ENCODE results near the gene BPIFA1.

The BPIFA1 gene

GRCh38 chr20:33287884-33288283 is 52.1 kb downstream of the BPIFA1 start:
- H3K27ac ChIP-seq (ENCODE audit: low read depth, low read length) = no peak overlapping the region
- no peak overlapping the region for H4K8ac ChIP-seq (ENCODE audit: low read depth, low read length)
- no peak for DNase-seq
- H3K4me2 ChIP-seq (ENCODE audit: low read length) = no peak overlapping the region
- H3K23ac ChIP-seq (ENCODE audit: low read length) = no peak overlapping the region
- no peaks in the 10 kb centered on the region for H3K79me1 ChIP-seq (ENCODE audit: low read length)
- H3K27me3 ChIP-seq (ENCODE audit: insufficient read depth, low read length, poor library complexity) = no peaks in the 10 kb centered on the region
- H4K5ac ChIP-seq (ENCODE audit: low read length) = no peak overlapping the region
- H2AK5ac ChIP-seq (ENCODE audit: low read length) = no peak overlapping the region
- no peak overlapping the region for H3K56ac ChIP-seq (ENCODE audit: low read length)
- H3K4ac ChIP-seq (ENCODE audit: low read depth, low read length) = no peak overlapping the region
- H3K79me2 ChIP-seq (ENCODE audit: control insufficient read depth, insufficient read depth, low read length) = no peaks in the 10 kb centered on the region
- H2BK5ac ChIP-seq (ENCODE audit: low read length) = no peak overlapping the region
- no peaks in the 10 kb centered on the region for H3K4me1 ChIP-seq (ENCODE audit: control insufficient read depth, low read depth, low read length)
- no peak overlapping the region for H2BK15ac ChIP-seq (replicated peaks; ENCODE audit: low read depth)
- no peaks in the 10 kb centered on the region for H3K36me3 ChIP-seq (ENCODE audit: control insufficient read depth, insufficient read depth, low read length)
- H2BK120ac ChIP-seq (ENCODE audit: low read depth, low read length) = no peak overlapping the region
- H3K18ac ChIP-seq (ENCODE audit: low read length) = no peak overlapping the region
- no peak overlapping the region for H3K4me3 ChIP-seq (ENCODE audit: low read length)
- H3K9ac ChIP-seq (ENCODE audit: low read length) = no peak overlapping the region

DNA sequence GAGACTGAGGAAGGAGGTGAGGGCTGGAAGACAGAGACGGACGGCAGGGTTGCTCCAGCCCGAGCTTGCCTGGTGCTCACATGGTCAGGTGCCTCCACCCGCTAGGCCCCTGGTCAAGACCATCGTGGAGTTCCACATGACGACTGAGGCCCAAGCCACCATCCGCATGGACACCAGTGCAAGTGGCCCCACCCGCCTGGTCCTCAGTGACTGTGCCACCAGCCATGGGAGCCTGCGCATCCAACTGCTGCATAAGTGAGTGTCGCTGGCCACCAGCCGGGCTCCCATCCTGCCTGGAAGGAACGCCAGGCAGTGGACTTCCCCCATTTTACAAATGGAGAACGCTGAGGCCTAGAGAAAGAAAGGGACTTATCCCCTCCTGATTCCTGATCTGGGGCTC is 55.1 kb downstream of the BPIFA1 start:
- no peak overlapping the region for H3K4ac ChIP-seq (ENCODE audit: low read depth, low read length)

GRCh38 chr20:33291416-33291815 is 55.6 kb downstream of the BPIFA1 start:
- no peak overlapping the region for H3K4me3 ChIP-seq (ENCODE audit: low read length)
- no peak overlapping the region for H4K5ac ChIP-seq (ENCODE audit: low read length)
- H3K79me2 ChIP-seq (ENCODE audit: control insufficient read depth, insufficient read depth, low read length) = no peaks in the 10 kb centered on the region
- no peaks in the 10 kb centered on the region for H3K4me1 ChIP-seq (ENCODE audit: control insufficient read depth, low read depth, low read length)
- H3K4me2 ChIP-seq (ENCODE audit: low read length) = no peak overlapping the region
- no peak overlapping the region for H2BK120ac ChIP-seq (ENCODE audit: low read depth, low read length)
- H3K36me3 ChIP-seq (ENCODE audit: control insufficient read depth, insufficient read depth, low read length) = no peaks in the 10 kb centered on the region
- H3K56ac ChIP-seq (ENCODE audit: low read length) = no peak overlapping the region
- H3K27ac ChIP-seq (ENCODE audit: low read depth, low read length) = no peak overlapping the region
- H2AK5ac ChIP-seq (ENCODE audit: low read length) = no peak overlapping the region
- WGBS (ENCODE audit: extremely low coverage, insufficient coverage, low lambda C conversion rate) = no CpG with 5 or more reads among the region's 8 CpGs
- no peak overlapping the region for H2BK15ac ChIP-seq (replicated peaks; ENCODE audit: low read depth)
- H2BK5ac ChIP-seq (ENCODE audit: low read length) = no peak overlapping the region
- H3K27me3 ChIP-seq (ENCODE audit: insufficient read depth, low read length, poor library complexity) = no peaks in the 10 kb centered on the region
- H3K23ac ChIP-seq (ENCODE audit: low read length) = no peak overlapping the region
- no peak overlapping the region for H3K18ac ChIP-seq (ENCODE audit: low read length)
- no peaks in the 10 kb centered on the region for H3K79me1 ChIP-seq (ENCODE audit: low read length)
- DNase-seq = no peak
- no peak overlapping the region for H3K9ac ChIP-seq (ENCODE audit: low read length)
- no peak overlapping the region for H3K4ac ChIP-seq (ENCODE audit: low read depth, low read length)
- no peak overlapping the region for H4K8ac ChIP-seq (ENCODE audit: low read depth, low read length)

More for the DNA sequence above, 55.1 kb downstream of the BPIFA1 start:
- Histone ChIP-seq H3K36me3 (ENCODE audit: control insufficient read depth, insufficient read depth, low read length) (no peaks in the 10 kb centered on the region), H3K56ac (ENCODE audit: low read length) (no peak overlapping the region), H3K18ac (ENCODE audit: low read length) (no peak overlapping the region), H3K4me3 (ENCODE audit: low read length) (no peak overlapping the region), H3K79me2 (ENCODE audit: control insufficient read depth, insufficient read depth, low read length) (no peaks in the 10 kb centered on the region), H3K23ac (ENCODE audit: low read length) (no peak overlapping the region), H2BK120ac (ENCODE audit: low read depth, low read length) (no peak overlapping the region), H2BK5ac (ENCODE audit: low read length) (no peak overlapping the region), H3K4me1 (ENCODE audit: control insufficient read depth, low read depth, low read length) (no peaks in the 10 kb centered on the region), H3K4me2 (ENCODE audit: low read length) (no peak overlapping the region), H2AK5ac (ENCODE audit: low read length) (no peak overlapping the region), H3K9ac (ENCODE audit: low read length) (no peak overlapping the region), H4K5ac (ENCODE audit: low read length) (no peak overlapping the region), H3K27me3 (ENCODE audit: insufficient read depth, low read length, poor library complexity) (no peaks in the 10 kb centered on the region), H3K27ac (ENCODE audit: low read depth, low read length) (no peak overlapping the region), H3K79me1 (ENCODE audit: low read length) (no peaks in the 10 kb centered on the region), H2BK15ac (replicated peaks; ENCODE audit: low read depth) (no peak overlapping the region), H4K8ac (ENCODE audit: low read depth, low read length) (no peak overlapping the region)
- no CpG with 5 or more reads among the region's 13 CpGs for WGBS (ENCODE audit: extremely low coverage, insufficient coverage, low lambda C conversion rate)
- no peak for DNase-seq

DNA sequence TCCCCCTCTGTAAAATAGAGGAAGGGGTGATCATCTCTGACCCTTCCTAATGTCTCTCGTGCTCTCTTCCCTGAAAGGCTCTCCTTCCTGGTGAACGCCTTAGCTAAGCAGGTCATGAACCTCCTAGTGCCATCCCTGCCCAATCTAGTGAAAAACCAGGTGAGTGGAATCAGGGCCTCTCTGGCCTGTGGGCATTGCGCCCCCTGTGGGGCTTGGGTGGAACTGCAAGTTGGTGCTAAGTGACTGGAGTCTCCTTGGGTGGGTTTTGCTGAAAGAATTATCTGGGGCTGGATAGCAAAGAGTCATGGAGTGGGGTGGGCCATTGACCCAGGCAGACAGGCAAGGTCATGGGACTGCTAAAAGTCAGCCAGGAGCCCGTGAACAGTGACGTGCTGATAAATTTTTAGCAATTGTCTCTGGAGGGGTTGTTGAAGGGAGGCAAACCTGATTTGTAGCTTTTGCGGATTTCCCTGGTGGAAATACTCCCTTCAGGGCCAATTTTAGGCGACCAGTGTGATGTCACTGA is 56.1 kb downstream of the BPIFA1 start:
- DNase-seq = peak; percentile 78
- Histone ChIP-seq H2BK120ac (ENCODE audit: low read depth, low read length) (no peak overlapping the region), H3K4me2 (ENCODE audit: low read length) (no peak overlapping the region), H4K8ac (ENCODE audit: low read depth, low read length) (no peak overlapping the region), H3K18ac (ENCODE audit: low read length) (no peak overlapping the region), H3K36me3 (ENCODE audit: control insufficient read depth, insufficient read depth, low read length) (no peaks in the 10 kb centered on the region), H3K27ac (ENCODE audit: low read depth, low read length) (no peak overlapping the region), H3K9ac (ENCODE audit: low read length) (no peak overlapping the region), H4K5ac (ENCODE audit: low read length) (no peak overlapping the region), H3K4me1 (ENCODE audit: control insufficient read depth, low read depth, low read length) (no peaks in the 10 kb centered on the region), H3K23ac (ENCODE audit: low read length) (no peak overlapping the region), H3K4ac (ENCODE audit: low read depth, low read length) (no peak overlapping the region), H2AK5ac (ENCODE audit: low read length) (no peak overlapping the region), H2BK5ac (ENCODE audit: low read length) (no peak overlapping the region), H2BK15ac (replicated peaks; ENCODE audit: low read depth) (no peak overlapping the region), H3K4me3 (ENCODE audit: low read length) (no peak overlapping the region), H3K27me3 (ENCODE audit: insufficient read depth, low read length, poor library complexity) (no peaks in the 10 kb centered on the region), H3K79me1 (ENCODE audit: low read length) (no peaks in the 10 kb centered on the region), H3K79me2 (ENCODE audit: control insufficient read depth, insufficient read depth, low read length) (no peaks in the 10 kb centered on the region), H3K56ac (ENCODE audit: low read length) (no peak overlapping the region)
- no CpG with 5 or more reads among the region's 7 CpGs for whole genome bisulfite sequencing (ENCODE audit: extremely low coverage, insufficient coverage, low lambda C conversion rate)
